NCI-H2196 treated with DMSO at 0.1 percent for 48 hours (cell line): ENCODE measurements around the gene MPST.

Source experiments
- DNase-seq: peaks from one replicate; lab custom pipeline; 2025; ENCODE audit not compliant: unreplicated experiment; lab: John Stamatoyannopoulos, UW

Gene MPST

DNA sequence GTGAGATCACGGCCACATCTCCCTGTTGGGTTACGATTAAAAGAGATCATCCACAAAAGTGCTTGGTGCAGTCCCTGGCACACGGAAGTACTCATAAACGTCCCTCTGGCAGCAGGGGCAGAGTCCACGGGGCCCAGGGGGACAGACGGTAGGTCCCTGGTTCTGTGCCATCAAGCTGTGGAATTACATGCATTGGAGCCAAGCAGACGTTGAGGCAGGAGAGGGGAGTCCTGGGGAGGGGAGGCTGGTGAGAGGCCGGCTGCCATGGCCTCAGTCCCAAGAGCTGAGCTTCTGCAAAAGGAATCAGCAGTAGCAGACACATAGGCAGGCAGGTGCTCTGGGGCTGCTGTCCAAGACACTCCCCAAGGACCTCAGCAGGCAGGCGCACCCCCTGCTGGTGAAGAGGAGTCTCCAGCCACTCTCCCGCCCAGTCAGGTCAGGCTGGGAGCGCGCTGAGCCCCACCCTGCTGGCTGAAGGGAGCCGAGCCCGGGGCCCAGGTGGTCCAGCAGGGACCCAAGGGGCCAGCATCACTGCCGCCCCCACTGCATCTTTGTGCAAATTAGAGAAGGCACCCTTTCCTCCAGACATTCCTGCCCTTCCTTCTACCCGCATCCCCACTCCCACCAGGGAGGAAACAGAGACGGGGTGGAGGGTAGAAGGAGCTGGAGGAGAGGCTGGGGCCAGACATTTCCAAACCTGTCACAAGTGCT lies 24.4 kb downstream of the MPST start:
- DNase-seq: no peak

DNA sequence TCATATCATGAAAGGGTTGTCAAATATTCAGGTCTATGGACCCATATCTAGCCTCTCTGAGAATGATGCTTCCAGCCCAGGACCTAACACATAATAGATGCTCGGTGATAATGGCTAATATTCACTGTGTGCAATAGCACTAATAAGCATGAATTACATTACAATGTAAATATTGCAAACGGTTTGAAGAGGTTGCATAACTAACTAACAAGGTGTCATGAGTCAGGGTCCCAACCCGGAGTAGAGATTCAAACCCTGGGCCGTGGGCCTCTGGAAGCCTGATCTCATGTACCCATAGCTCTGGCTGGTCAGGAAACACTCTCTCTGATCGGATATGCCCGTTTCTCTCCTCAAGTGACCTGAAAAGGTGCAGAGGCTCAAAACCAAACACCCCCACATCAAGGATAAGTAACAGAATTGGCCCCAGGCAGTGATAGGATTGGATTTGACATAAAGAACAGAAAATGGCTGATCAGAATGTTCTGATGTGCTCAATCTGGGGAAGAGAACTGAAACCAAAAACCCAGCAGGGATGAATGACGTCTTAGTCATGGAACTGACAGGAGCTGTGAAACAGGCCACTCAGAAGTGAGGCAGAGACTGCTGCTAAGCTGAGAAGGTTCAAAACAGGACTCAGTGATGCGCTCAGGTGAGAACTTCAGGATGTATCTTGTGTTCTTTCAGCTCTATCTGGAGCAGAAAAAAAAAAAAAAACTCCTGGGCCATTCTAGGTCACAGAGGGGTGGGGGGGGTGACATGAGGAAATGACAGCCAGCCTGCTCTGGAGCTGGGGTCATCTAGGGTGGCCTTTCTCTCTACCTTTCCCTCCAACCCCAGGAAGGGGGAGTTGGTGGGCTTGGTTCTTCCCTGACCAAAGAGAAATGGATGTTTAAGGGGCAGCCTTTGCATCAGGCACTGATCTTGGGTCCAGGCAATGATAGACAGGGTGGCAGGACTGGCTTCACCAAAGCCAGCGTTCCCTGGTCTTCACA lies 25.4 kb downstream of the MPST start:
- no peak for DNase-seq

DNA sequence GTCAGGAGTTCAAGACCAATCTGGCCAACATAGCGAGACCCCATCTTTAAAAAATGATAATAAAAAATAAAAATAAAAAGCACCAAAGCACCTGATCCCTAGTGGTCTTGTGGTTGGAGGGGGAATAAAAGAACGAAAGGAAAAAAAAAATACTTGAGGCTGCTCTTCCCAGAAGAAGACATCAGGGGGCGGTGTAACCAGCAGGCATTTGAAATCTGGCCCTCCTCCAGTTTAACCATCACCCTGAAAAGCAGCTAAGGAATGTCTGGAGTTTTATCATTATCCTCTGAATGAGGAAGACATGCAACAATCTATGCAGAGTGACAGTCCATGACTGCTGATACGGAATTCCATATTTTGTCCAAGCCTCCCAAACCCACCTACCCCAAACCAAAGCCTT lies 26.4 kb downstream of the MPST start:
- DNase-seq: no peak

DNA sequence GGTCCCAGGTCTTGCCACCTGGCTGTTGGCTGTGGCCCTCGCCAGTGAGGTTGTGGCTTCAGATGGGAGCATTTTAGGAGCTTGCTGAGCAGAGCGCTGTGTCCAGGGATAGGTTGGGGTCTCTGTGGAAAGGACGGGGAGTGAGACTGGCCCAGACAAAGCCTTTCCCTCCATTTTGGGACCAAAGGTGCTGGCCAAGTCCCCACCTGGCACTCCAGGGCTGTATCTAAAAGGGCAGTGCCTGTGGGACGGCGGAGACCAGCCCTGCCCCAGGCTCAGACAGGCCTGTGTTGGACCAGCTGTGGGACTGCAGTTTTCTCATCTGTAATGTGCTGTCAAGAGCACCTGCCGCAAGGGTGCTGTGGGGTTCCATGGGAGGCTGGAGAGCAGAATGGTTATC lies 27.0 kb downstream of the MPST start:
- DNase-seq: no peak

DNA sequence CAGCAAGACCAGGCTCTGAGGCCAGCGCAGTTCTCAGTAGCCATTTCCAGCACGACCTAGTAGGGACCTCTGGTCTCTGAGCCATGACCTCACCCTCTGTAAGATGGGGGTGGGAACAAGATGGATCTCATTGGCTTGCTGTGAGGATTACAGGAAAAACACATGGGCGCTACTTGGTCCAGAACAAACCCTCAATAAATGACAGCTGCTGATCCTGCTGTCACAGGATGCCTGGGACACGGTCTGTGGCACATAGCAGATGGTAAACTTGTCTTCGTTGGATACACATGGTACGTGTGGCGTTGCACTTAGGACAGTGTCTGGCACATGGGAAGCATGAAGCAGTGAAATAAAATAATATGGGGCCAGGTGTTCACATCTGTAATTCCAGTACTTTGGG lies 27.5 kb downstream of the MPST start:
- DNase-seq: no peak

DNA sequence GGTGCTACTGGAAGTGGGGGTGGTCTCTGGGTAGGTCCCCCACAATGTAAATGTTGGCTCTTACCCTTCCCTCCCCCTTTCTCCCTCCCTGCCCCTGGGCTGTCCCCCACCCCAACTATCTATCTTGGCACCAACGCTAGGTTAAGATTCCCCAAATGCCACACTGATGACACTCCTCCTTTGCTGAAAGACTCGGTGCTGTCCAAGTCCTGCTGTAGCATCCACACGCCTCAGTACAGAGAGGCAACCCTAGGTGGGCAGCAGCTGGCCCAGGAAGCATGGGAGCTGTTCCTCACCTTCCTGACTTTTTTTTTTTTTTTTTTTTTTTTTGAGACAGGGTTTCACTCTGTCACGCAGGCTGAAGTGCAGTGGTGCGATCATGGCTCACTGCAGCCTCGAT lies 28.6 kb downstream of the MPST start:
- DNase-seq: no peak

DNA sequence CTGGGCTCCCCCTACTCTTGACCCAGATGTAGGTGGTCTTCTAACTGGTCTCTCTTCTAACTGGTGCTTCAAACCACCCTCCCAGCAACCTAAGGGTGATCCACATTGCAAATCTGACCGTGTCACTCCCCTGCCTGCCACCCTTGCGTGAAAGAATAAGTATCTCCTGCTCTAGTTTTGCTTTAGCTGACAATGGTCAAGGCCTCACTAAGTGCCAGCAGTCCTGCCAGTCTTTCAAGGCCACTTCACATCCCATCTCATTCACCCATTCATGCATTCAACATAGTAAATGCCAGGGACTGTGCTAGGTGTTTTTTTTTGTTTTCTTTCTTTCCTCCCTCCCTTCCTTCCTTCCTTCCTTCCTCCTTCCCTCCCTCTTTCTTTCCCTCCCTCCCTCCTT lies 29.7 kb downstream of the MPST start:
- no peak for DNase-seq

DNA sequence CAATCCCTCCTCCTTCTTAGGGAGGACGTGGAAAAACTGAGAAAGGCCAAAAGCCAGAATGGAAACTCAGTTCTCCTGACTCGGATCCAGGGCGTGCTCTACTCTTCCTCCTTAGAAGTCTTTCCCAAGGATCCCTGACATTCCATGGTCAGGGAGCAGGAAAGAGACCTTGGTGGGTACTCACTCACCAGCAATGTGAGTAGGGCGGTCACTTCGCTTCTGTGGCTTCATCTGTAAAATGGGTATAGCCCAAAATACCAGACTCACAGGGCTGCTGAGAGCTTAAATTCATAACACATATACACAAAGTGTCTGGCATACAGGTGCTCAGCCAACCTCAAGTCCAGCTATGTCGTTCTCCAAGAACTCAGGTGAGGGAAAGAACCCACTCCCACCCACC lies 31.4 kb downstream of the MPST start:
- DNase-seq: no peak

DNA sequence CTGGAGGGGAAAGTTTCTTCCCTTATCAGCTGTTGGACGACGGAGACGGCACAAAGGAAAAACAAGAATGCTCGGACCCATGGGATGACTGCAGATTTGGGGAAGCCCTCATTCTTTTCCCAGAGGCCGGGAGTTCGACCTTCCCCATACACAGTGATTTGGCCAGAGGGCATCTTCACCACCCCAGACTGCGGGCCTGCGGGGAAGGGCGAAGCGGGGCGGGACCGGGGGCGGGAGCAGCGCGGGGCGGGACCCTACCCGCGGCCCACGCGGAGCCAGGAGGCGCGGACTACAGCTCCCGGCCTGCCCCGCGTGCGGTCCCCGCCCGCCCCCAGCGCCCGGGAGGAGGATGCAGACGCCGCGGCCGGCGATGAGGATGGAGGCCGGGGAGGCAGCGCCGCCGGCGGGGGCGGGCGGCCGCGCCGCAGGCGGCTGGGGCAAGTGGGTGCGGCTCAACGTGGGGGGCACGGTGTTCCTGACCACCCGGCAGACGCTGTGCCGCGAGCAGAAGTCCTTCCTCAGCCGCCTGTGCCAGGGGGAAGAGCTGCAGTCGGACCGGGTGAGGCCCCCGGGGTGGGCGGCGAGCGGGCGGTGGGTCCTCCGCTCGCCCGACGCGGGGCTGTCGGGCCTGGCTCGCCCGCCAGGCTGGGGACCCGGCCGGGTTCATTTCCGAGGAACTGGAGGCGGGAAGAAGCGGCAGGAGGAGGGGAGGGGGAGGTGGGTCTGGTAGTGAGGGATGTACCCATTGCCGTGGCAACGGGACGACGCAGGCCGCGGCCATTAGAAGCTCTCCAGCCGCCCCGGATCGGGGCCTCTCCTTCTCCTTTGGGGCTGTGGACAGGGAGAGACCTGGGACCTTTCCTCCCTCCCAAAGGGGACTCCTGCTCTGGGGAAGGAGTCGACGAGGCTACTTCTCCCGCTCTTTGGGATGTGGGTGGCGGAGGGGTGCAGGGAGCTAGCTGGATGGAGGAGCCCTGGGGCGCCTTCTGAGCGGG lies 32.1 kb downstream of the MPST start, which contains the start of gene KCTD17:
Gene KCTD17 (plus strand): TSS at position 352 of the 995 bp plus-strand sequence. CDS start 19 bp downstream, at position 371.
- no peak for DNase-seq

DNA sequence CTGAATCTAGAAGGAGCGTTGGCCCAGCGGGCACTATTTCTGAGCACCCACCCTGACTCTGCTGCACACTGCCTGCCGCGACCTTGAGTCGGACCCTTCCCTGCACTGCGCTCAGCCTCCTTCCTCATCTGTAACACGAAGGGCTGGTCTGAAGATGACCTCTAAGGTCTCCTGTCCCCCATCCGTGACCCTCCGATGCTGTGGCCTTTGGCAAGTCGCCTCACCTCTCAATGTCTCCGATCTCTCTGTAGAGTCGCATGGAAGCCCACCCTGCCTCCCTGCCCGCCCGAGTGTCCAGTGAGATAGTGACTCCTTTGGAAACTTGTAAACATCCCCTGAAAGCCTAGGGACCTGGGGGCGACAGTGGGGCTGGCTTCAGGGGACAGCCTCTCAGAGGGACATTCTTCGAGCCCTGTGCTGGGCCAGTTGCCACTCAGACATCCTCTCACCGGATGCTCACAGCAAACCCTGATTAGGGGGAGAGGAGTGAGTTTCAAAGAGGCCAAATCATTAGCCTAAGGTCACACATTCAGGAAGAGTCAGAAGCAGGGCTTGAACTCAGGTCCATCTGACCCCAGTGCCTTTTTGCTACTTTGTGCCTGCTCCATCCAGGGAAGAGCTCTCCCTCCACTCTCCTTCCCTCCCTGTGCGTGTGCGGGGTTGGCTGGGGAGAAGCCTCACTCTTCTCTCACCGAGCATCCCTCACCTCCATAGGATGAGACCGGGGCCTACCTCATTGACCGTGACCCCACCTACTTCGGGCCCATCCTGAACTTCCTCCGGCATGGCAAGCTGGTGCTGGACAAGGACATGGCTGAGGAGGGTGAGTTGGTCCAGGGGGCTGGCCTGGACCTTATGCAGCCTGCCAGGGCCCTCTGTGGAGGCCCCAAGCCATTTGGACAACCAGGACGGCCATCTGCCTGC lies 33.1 kb downstream of the MPST start:
- DNase-seq: no peak

DNA sequence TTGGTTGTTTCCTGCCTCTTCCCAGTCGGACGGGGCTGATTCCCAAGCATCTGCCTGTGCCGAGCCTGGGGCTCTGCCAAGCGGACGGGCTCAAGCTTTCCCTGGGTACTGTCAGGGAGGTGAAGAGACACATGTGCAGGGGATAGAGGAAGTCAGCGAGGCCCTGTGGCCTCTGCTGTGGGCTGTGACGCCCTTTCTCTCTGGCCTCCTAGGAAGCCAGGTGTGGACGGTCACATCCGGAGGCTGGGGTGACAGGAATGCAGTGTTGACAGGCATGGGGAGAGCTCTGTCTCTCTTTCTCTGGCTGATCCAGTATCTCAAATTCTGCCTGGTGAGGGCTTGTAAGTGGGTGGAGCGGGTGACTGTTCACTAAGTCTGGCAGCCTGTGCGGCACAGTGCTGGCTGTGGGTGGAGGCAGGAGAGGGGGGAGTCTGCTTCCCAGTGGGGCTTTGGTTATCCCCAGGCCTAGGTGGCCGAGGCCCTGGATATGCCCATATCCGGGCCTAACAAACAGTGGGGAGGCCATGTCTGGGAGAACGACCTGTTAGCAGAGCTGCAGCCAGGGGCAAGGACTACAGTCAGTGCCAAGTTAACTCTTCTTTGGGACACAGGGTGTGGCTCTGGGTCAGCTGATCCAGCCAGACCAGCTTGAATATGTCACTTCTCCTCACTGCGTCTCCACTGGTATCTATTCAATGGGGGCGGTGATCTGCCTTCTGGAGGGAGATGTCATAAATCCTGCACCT lies 33.9 kb downstream of the MPST start:
- DNase-seq: no peak

DNA sequence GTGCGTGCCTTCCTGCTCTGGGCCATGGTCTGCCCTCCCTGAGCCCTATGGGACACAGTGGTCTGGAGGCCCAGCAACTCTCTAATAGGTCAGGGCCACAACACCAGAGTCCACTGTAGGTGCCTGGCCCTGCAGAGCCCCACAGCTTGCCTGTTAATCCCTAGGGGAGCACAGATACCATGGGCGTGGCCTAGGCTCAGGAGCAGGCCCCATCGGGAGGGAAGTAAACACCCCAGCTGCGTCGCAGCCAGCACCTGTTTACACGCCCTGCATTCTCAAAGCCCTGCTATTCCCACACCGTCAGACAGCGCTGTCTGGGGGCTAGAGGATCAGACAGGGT lies 34.5 kb downstream of the MPST start:
- no peak for DNase-seq

DNA sequence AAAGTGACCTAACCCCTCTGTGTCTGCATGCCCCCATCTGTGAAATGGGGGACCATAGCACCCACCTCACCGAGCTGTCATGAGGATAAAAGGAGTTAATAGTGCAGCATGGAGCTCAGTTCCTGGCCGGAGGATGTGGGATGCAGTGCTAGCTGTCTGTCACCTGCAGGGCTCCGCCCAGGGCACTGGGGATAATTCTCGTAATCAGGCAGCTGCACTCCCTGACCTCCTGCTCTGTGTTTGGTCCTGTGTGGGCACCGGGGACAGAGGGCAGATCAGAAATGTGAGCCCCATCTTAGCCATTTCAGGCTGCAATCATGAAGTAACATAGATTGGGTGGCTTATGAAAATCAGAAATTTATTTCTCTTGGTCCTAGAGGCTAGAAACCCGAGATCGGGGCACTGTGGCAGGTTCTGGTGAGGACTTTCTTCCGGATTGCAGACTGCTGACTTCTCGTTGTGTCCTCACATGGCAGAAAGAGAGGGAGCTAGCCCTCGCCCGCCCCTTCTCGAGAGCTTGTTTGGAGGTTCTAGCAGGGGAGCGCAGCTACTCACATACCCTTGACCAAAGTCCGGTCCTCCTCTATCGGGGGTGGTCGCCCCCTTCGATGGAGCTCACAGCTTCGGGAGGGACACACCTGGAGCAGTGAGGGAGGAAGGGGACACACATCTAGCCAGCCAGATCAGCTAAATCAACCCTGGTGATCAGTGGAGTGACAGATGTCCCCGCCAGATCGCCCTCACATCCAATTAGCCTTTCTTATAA lies 35.2 kb downstream of the MPST start:
- no peak for DNase-seq

DNA sequence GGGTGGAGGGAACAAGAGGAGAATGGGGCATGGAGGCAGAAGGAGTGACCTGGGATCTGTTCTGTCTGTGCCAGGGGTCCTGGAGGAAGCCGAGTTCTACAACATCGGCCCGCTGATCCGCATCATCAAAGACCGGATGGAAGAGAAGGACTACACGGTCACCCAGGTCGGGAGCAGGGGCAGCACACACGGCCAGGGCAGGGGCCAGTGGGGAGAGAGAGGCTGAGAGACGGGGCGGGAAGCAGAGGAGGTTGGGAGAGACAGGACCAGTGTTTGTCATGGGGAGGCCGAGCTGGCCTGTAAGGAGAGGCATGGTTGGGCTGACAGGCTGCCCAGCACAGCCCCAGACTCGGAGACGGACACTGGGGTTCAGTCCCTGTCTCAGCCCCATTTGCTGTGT lies 36.7 kb downstream of the MPST start:
- DNase-seq: no peak

DNA sequence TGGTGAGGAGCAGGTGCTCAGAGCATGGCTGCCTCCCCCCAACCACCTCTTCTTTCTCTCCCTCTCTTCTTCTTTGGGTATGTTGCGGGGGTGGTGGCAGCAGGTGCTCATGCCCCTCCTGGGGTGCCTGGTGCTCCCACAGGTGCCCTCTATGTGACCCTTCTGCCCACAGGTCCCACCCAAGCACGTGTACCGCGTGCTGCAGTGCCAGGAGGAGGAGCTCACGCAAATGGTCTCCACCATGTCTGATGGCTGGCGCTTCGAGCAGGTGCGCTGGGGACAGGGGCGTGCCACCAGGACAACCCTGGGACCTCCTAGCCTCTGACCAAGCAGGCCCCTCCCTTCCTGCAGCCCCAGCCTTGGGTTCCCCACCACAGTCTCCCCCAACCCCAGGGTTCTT lies 37.7 kb downstream of the MPST start:
- no peak for DNase-seq

DNA sequence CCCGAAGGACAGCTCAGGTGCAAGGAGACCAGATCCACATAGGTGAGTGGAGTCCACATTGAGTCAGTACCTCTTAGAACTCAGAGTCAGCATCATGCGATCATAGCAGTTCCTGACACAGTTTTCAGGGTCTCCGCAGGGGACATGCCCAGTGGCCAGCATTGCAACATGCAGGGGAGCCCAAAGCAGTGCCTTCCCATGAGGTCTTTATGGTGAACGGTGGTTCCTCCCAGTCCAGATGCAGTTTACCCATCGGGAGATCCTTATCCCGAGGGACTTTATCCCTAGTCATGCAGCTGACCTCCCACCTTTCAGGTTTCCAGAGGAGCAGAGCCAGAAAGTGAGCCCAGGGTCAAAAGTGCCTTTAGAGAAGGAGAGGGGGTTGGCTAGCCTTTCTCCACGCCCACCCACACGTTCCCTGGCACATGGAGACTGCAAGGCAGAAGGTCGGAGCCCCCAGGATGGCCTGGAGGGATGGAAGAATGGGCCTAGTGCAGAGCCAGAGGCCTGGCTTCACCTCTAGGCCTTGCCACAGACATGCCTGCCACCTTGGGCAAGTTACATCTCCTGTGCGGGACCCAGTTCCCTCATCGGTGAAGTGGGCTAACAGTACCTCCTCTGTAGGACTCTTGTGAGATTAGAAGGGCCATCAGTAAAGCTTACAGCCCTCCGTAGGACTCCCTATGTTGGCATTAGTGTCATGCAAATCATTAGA lies 38.4 kb downstream of the MPST start:
- no peak for DNase-seq

DNA sequence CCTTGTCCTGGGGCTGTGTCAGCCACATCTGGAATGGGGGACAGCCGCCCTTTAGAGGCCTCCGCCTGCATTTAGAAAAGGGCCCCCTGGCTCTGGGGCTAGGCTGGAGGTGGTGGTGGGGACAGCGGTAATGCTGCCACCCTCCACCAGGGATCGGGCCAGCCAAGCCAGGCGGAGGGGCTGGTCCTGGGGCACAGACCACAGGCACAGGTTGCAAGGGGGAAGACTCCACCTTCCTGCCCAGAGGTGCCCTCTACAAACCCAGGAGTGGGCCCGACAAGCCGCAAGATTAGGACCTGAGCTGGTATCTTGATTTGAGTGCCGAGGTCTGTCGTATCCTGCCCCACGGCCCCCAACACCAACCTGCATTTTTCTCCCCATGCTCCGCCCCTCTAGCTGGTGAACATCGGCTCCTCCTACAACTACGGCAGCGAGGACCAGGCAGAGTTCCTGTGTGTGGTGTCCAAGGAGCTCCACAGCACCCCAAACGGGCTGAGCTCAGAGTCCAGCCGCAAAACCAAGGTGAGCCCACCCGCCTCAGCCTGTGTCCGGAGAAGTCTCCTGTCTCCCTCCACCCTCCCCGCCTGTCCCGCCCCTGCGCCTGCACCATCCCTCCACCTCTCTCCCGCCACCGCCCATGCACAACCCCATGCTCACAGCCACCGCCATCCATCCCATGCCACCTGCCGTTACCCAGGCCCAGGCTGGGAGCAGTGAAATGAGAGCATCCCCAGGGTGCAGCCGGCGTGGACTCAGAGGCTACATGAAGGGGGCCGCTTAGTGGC lies 39.6 kb downstream of the MPST start:
- no peak for DNase-seq
